GDM1 (cell line): ENCODE measurements around the gene PLCL2.

ENCODE experiments used
- DNase-seq: peaks from one replicate; lab custom pipeline; 2025; lab: John Stamatoyannopoulos, UW

PLCL2 gene

GRCh38 chr3:16866571-16866970 is 18.2 kb upstream of the PLCL2 start:
- peak; percentile 32 for DNase-seq

DNA sequence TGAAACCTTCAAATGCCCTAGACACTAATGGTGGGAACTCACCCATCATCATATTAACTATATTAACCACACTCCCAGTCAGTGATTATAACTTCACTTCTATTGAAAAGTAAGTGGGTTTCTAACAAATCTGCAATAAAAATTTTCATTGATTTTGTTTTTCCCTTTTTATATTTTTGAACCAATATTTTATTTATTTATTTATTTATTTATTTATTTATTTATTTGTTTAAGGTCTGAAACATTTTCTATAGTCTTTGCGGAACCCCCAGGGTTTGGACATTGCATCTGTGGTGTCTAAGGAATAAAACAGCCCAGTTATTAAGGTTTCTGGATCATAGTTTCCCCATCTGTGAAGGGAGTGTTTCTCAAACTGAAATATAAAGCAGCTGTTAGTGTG is 16.2 kb upstream of the PLCL2 start:
- DNase-seq: no peak

DNA sequence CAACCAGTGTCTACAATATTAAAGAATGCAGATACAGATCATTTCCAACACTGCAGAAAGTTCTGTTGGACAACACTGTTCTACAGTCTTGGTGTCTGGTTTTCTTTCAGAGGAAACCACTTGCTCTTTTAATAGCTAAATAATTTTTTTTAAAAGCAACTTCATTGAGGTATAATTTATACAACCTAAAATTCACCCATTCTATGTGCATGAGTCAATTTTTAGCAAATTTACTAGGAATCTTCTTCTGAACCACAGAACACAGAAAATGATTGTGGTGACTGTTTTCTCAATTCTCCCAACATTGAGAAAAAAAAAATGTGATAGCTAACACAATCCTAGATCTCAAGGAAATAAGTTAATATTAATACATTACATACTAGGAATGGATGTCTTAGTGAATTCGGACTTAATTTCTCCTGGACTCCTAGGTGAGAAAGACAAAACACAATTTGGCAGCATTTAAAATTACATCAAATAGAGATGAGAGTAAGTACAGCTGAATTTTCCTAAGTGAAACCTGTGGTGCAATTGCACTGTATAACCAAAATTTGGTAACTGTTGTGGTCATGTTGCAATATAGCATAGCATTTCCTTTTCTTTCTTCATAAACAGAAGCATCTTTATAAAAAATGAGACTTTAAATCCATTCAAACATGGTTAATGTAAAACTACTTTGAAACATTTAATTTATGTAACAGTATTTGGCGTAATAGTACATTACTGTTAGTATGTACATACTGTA is 15.3 kb upstream of the PLCL2 start:
- no peak for DNase-seq

GRCh38 chr3:16871915-16872842 is 12.6 kb upstream of the PLCL2 start:
- no peak for DNase-seq

DNA sequence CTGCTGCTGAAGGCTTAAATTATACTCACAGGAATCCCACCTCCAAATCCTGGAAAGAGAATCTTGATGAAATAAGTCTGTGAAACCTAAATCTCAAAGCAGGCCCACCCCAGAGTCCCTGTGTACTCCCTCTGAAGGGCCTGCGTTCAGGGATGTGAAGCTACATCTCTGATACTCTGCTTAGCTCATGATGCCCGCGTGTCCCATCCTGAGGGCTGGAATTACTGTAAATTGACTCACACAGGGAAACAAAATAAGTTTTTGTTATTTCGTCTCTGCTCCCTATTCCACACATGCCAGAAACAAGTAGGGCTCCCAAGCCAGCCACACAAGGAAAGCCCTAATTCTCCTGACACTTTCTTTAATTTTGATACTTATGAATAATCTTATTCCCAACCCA is 10.9 kb upstream of the PLCL2 start:
- no peak for DNase-seq

GRCh38 chr3:16875876-16876550 is 8.7 kb upstream of the PLCL2 start:
- DNase-seq: no peak

DNA sequence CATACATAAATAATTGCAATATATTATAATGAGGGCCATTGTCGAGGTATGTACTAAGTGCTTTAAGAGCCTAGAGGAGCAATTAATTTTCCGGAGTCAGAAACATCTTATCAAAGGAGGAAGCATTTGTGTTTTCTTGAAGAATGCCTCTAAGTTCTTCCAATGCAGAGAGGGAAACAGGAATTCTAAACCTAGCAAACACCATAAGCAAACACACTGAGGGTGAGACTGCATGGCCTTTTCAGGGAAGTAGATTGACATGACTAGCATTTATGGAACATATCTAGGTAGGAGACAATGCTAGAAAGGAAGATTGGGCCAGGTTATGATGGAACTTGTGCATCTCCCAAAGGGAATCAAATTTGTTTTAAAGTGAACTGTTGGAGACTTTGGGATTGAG is 7.2 kb upstream of the PLCL2 start:
- DNase-seq: no peak

- DNase-seq: no peak
Measured at GRCh38 chr3:16877911-16878310, 6.8 kb upstream of the PLCL2 start.

DNA sequence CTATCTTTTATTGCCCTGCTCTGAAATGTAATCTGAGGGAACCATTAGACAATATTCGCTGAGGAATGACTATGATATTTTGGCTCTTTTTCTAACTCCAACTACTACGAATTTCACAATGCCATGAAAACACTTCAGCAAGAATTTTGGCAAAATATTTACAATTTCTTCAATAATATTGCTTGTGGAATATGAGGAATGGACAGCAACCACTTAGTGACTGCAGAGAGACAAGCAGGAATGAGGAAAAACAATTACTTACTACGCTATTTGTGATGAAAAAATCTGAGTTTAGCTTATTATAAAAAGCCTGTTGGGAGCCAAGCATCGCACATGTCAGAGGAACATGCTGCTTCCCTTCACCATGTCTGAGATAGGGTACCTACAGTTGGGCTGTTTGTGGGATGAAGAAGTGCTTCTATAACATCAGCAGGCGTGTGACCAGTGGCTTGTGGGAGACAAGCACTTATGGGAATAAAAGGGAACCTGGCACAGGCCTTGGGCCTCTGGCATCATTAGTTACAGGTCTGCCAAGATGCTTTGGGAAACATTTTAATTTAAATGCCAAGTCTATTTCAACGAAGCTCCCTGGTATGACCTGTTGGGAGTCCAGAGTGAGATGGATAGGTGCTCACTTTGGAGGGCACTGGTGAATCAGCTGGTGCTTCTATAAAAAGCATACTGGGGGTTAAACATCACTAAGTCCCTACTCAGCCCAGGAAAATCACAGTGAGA is 2.7 kb upstream of the PLCL2 start:
- DNase-seq: no peak

DNA sequence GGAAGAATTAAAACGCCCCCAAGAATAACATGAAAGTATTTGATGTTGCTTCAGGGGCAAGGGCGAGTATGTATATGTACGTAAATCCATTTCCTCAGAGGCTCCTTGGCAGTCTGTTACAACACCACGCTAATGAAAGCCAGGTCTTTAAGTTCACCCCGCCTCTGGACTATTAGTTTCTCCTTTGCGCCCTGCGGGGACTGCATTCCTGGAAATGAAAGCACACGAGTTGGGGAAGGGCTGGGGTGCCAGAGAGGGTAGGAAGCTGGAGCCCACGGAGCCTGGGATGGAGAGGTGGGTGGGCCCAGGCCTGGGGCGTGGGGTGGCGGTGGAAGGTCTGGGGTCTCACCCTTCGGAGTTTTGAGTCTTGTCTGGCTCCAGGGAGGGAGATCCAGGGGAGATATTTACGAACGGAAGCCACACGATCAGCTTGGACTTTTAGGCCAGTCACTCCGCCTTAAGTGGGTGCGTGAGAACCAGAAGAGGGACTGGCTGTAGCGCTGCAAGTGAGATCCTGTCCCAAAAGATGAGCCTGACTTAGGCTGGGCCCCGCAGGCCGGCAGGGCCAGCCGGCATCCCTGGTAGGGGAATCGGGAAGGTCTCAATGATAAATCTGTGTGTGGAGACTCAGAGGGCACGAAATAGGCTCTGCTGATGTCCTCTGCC is 1.6 kb upstream of the PLCL2 start:
- no peak for DNase-seq

DNA sequence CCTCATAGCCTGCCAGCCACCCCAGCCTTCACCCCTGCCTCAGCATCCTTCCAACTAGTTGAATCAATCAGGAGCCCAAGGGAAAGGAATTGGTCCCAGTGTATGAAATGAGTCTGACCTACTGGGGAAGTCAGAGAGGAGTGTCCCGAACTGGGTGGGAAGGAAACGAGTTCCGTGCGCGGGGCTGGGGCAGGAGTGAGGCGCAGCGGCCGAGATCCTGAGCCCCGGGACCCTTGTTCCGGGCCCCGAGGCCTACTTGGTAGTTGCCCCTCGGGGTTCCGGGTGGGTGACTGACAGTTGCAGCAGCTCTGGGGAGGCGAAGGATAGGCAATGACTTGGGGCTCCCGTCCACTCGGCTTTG is 1.1 kb upstream of the PLCL2 start:
- no peak for DNase-seq

DNA sequence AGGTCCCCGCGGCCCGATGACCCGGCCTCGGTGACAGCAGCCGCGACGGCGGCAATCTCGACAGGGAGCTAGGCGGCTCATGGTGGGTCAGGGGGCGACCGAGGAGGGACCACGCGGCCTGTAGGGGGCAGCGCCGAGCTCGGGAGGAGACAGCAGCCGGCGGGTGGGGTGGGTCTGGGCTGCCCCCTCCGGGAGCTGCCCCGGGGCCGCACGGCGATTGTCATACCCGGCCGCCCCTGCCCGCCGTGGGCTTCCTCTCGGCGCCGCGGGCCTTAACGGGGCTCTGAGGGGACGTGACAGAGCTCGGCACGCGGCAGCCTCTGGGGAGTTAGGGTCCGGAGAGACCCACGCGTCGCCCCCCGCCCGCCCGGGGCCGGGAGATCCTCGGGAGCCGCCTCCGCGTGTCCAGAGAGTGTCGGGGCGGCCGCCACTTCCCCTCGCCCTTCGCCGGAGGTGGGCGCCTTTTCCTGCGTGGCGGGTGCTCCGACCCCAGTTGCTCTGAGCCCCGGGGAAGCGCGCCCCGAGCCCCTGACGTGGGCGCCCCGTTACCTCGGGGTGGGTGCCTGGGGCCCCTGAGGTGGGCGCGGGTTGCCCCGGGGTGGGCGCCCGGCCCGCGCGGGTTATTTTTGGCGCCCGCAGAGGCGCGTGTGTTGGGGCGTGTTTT is 539 bp upstream of the PLCL2 start:
- DNase-seq: peak; percentile 58

- DNase-seq: no peak
Measured at GRCh38 chr3:16885593-16886302, 993 bp downstream of the PLCL2 start.

DNA sequence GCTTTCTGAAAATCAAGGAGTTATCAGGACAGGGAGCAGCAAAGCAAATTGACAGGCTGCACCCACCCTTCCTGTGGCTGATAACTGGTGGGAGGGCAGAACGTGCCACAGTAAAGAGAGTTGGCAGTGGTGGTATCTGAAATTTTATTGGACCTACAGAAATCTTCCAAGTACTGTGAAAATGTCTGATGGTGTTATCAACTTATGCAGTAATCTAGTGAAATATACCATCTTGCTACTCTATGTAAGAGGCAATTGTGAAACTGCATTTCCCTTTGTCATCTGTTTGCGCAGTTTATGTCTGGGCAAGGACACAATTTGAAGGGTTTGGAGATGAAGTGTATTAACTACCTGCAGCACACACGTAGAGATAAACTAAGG is 1.5 kb downstream of the PLCL2 start:
- DNase-seq: no peak

DNA sequence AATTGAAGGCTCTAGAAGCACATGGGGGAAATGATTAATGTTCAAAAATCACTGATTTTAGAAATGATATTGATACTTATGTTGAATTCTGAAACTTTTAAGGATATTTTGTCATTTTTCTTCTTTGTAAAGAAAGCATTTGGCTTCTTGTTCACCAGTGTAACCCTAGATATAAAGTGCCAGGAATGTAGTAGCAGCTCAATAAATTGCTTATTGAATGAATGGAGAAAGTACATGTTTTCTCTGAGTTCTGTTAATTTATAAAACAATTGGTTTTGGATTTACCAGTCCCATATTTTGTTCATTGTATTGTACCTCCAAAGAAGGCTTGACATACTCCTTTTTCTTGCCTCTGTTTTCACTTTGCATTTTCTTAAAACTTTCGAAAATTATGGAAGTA is 2.4 kb downstream of the PLCL2 start:
- DNase-seq: no peak

DNA sequence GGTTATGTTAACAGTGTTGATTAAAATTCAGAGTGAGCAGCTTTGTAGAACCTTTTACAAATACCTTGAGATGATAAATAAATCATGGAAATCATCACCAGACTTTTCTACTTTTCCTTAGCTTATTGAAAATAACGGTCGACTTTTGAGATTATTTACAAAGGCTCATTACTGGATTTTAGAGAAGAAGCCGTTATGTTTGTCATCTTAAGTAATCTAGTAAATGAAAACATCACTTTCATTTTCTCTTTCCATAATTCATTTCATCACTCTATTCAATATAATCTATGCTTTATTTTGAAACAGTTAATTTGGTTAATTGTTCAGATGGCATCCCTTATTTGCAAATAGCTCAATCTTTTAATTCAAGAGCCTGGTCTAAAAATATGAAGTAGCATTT is 3.6 kb downstream of the PLCL2 start:
- DNase-seq: no peak

GRCh38 chr3:16888785-16889607 is 4.2 kb downstream of the PLCL2 start:
- DNase-seq: no peak

GRCh38 chr3:16890597-16891333 is 6.0 kb downstream of the PLCL2 start:
- no peak for DNase-seq
